ENCODE measurements around the gene NCBP2L.

DNA sequence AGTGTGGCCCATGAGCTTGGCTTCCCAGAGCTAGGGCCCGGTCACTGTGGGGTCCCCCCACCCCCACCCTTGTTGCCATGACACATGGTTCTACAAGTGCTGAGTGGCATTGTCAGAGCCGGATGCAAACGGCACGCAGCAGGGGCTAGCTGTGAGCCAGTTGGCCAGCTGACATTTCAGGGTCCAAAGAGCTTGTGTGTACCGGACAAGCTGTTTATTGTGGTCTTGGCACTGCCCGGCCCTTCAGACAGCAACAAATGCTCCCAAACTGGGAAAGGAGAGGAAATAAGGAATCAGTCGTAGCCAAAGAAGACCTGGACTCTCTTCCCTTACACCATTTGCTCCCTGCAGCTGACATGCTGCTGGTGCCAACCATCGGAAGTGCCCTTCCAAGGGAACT is 38.8 kb upstream of the NCBP2L start:
- TF ChIP-seq, protein P1, sequence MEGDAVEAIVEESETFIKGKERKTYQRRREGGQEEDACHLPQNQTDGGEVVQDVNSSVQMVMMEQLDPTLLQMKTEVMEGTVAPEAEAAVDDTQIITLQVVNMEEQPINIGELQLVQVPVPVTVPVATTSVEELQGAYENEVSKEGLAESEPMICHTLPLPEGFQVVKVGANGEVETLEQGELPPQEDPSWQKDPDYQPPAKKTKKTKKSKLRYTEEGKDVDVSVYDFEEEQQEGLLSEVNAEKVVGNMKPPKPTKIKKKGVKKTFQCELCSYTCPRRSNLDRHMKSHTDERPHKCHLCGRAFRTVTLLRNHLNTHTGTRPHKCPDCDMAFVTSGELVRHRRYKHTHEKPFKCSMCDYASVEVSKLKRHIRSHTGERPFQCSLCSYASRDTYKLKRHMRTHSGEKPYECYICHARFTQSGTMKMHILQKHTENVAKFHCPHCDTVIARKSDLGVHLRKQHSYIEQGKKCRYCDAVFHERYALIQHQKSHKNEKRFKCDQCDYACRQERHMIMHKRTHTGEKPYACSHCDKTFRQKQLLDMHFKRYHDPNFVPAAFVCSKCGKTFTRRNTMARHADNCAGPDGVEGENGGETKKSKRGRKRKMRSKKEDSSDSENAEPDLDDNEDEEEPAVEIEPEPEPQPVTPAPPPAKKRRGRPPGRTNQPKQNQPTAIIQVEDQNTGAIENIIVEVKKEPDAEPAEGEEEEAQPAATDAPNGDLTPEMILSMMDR (conservative IDR thresholded peaks at IDR 0.05; ENCODE audit: low read depth, low read length): no peak
- TF ChIP-seq EZH2phosphoT487 (IDR thresholded peaks at IDR 0.05; ENCODE audit: borderline replicate concordance, low read length) (no peak), EZH2 (IDR thresholded peaks at IDR 0.05; ENCODE audit: low read length, unreplicated experiment) (no peak)

All from PC-3 (cell line).